GM12892 (cell line): Measurements from ENCODE around the gene DIDO1.

Experiments
- DNase-seq: peaks from one replicate; pipeline ENCODE4 v3.0.0; 2011; ENCODE audit not compliant: insufficient read length
- FAIRE-seq: peaks from 2 replicates; lab custom pipeline; 2011; peaks lifted over from hg19 to GRCh38; lab: Jason Lieb, UNC
- POLR2A ChIP-seq: IDR thresholded peaks from 2 replicates; pipeline ENCODE4 v1.6.1; 2011; ENCODE audit warnings: low read depth, low read length, control low read depth
- POLR2AphosphoS5 ChIP-seq: IDR thresholded peaks from 2 replicates; pipeline ENCODE4 v1.6.1; 2011; ENCODE audit warnings: low read depth, low read length, control low read depth
- TAF1 ChIP-seq: IDR thresholded peaks from 2 replicates; pipeline ENCODE4 v1.6.1; 2011; ENCODE audit warnings: low read depth, mild to moderate bottlenecking, control low read depth, low read length, borderline replicate concordance

DIDO1 gene

GRCh38 chr20:62836967-62837490 is 89.3 kb downstream of the DIDO1 start:
- FAIRE-seq = no peak

GRCh38 chr20:62835931-62836861 is 90.1 kb downstream of the DIDO1 start:
- no peak for FAIRE-seq
- DNase-seq = no peak
- TF ChIP-seq TAF1 (no peak), POLR2AphosphoS5 (no peak), POLR2A (no peak)

More at GRCh38 chr20:62836967-62837490, 89.3 kb downstream of the DIDO1 start:
- DNase-seq = no peak
- TF ChIP-seq POLR2A (no peak), TAF1 (no peak), POLR2AphosphoS5 (no peak)

GRCh38 chr20:62834967-62835730 is 91.2 kb downstream of the DIDO1 start:
- DNase-seq (no peak), FAIRE-seq (no peak)
- no peak for TF ChIP-seq POLR2A
- TF ChIP-seq POLR2AphosphoS5 = no peak
- no peak for TF ChIP-seq TAF1

GRCh38 chr20:62832951-62833391 is 93.3 kb downstream of the DIDO1 start:
- no peak for DNase-seq
- FAIRE-seq = no peak
- TF ChIP-seq POLR2AphosphoS5 (no peak), POLR2A (no peak), TAF1 (no peak)

- DNase-seq (no peak), FAIRE-seq (peak; percentile 78)
- TF ChIP-seq POLR2A (no peak), TAF1 (no peak), POLR2AphosphoS5 (no peak)
These were observed 93.9 kb downstream of the DIDO1 start for GRCh38 chr20:62832212-62832922.

- no peak for TF ChIP-seq TAF1
- DNase-seq = no peak
- no peak for FAIRE-seq
These were observed 94.5 kb downstream of the DIDO1 start for GRCh38 chr20:62831854-62832211.

- no peak for DNase-seq
- TF ChIP-seq POLR2AphosphoS5 = no peak
- TF ChIP-seq POLR2A = no peak
- TF ChIP-seq TAF1 = no peak
- FAIRE-seq = no peak
These were observed 94.9 kb downstream of the DIDO1 start for GRCh38 chr20:62831361-62831788.

- no peak for DNase-seq
- no peak for FAIRE-seq
- TF ChIP-seq TAF1 (no peak), POLR2A (no peak), POLR2AphosphoS5 (no peak)
These were observed 95.5 kb downstream of the DIDO1 start for GRCh38 chr20:62830821-62831220.

GRCh38 chr20:62830251-62830650 is 96.1 kb downstream of the DIDO1 start:
- no peak for FAIRE-seq
- TF ChIP-seq TAF1 (no peak), POLR2A (no peak), POLR2AphosphoS5 (no peak)
- DNase-seq = no peak

GRCh38 chr20:62829231-62830230 is 96.8 kb downstream of the DIDO1 start:
- no peak for TF ChIP-seq POLR2A
- TF ChIP-seq TAF1 = no peak
- TF ChIP-seq POLR2AphosphoS5 = no peak
- DNase-seq (no peak), FAIRE-seq (no peak)
